HG03378 (cell line): ENCODE measurements around the gene ZMYM1.
"Not testable (repeated sequence)": the region's sequence is repeated elsewhere in the genome, so short reads cannot be mapped to it uniquely, and the experiment has no call there.

Experiments
- ATAC-seq: cut with Tn5 transposase; IDR thresholded peaks from one replicate; pipeline ENCODE4 v1.9.1; 2021; ENCODE audit warnings: mild to moderate bottlenecking, moderate library complexity; ENCODE audit not compliant: unreplicated experiment

Gene ZMYM1

GRCh38 chr1:35073265-35073811 is 5.8 kb upstream of the ZMYM1 start:
- no peak for ATAC-seq

GRCh38 chr1:35076426-35076825 is 2.8 kb upstream of the ZMYM1 start:
- not testable (repeated sequence) for ATAC-seq

- no peak for ATAC-seq
These were observed 1.1 kb downstream of the ZMYM1 start for GRCh38 chr1:35080171-35080854.

GRCh38 chr1:35085421-35085820 is 6.2 kb downstream of the ZMYM1 start:
- ATAC-seq, result no peak

GRCh38 chr1:35097224-35097623 is 18.0 kb downstream of the ZMYM1 start:
- ATAC-seq, result no peak

GRCh38 chr1:35111106-35111505 is 31.9 kb downstream of the ZMYM1 start:
- no peak for ATAC-seq

GRCh38 chr1:35112668-35113067 is 33.5 kb downstream of the ZMYM1 start:
- no peak for ATAC-seq

GRCh38 chr1:35115459-35116383 is 36.5 kb downstream of the ZMYM1 start:
- ATAC-seq, result no peak

- no peak for ATAC-seq
These were observed 41.4 kb downstream of the ZMYM1 start for GRCh38 chr1:35120458-35121133.

GRCh38 chr1:35122311-35122710 is 43.1 kb downstream of the ZMYM1 start:
- no peak for ATAC-seq

GRCh38 chr1:35126546-35126945 is 47.4 kb downstream of the ZMYM1 start:
- ATAC-seq, result no peak

- no peak for ATAC-seq
These were observed 49.9 kb downstream of the ZMYM1 start for GRCh38 chr1:35129080-35129479.

GRCh38 chr1:35136780-35137179 is 57.6 kb downstream of the ZMYM1 start:
- ATAC-seq, result no peak

GRCh38 chr1:35137590-35137989 is 58.4 kb downstream of the ZMYM1 start:
- ATAC-seq, result not testable (repeated sequence)

- not testable (repeated sequence) for ATAC-seq
These were observed 63.1 kb downstream of the ZMYM1 start for GRCh38 chr1:35142294-35142693.

- ATAC-seq, result not testable (repeated sequence)
These were observed 63.5 kb downstream of the ZMYM1 start for GRCh38 chr1:35142728-35143127.

- no peak for ATAC-seq
These were observed 64.7 kb downstream of the ZMYM1 start for GRCh38 chr1:35143737-35144508.

- ATAC-seq, result not testable (repeated sequence)
These were observed 66.8 kb downstream of the ZMYM1 start for GRCh38 chr1:35145892-35146549.

GRCh38 chr1:35151220-35151619 is 72.0 kb downstream of the ZMYM1 start:
- ATAC-seq, result no peak

GRCh38 chr1:35164893-35165292 is 85.7 kb downstream of the ZMYM1 start:
- no peak for ATAC-seq
